HL-60 (cell line): ENCODE data around the gene THOC6.
"Not testable (repeated sequence)": the region's sequence is repeated elsewhere in the genome, so short reads cannot be mapped to it uniquely, and the experiment has no call there.

Source experiments
- DNase-seq, 2 experiments: peaks; one replicate each; pipeline ENCODE4 v3.0.0-alpha.2; 2010 to 2020; ENCODE audit warnings: low read depth in 1 of 2, low spot score in 1 of 2
- H3K27ac ChIP-seq: fragments of 250-450 bp; sonication (Bioruptor Pico); replicated peaks from 2 replicates; pipeline ENCODE4 v1.5.1; 2020; ENCODE audit warnings: mild to moderate bottlenecking, moderate library complexity
- H3K27me3 ChIP-seq: fragments of 250-450 bp; sonication (Bioruptor Pico); 2 replicates; pipeline ENCODE4 v1.5.1; 2021; ENCODE audit warnings: mild to moderate bottlenecking, moderate library complexity; ENCODE audit not compliant: insufficient read depth, poor library complexity, severe bottlenecking
- H3K4me3 ChIP-seq: replicated peaks from 2 replicates; pipeline ENCODE4 v1.5.1; 2011; ENCODE audit warnings: mild to moderate bottlenecking, control low read depth, low read length; ENCODE audit not compliant: insufficient read depth
- CTCF ChIP-seq: IDR thresholded peaks from one replicate; pipeline ENCODE4 v1.5.1; 2011; ENCODE audit warnings: low read length, control low read depth, inconsistent platforms; ENCODE audit not compliant: insufficient read depth
- GABPA ChIP-seq: IDR thresholded peaks from 2 replicates; pipeline ENCODE4 v1.6.1; 2012; ENCODE audit warnings: low read depth
- POLR2AphosphoS5 ChIP-seq: IDR thresholded peaks from 2 replicates; pipeline ENCODE4 v1.6.1; 2012; ENCODE audit warnings: low read depth
- SPI1 ChIP-seq: IDR thresholded peaks from 2 replicates; pipeline ENCODE4 v1.6.1; 2012; ENCODE audit warnings: low read depth, mild to moderate bottlenecking, borderline replicate concordance
- TF ChIP-seq, protein P1 (sequence below): IDR thresholded peaks from 2 replicates; pipeline ENCODE4 v1.6.1; 2012; ENCODE audit warnings: low read depth; ENCODE audit not compliant: insufficient replicate concordance

Gene THOC6

GRCh38 chr16:3054965-3055733 is 31.3 kb downstream of the THOC6 start:
- peak; percentile 90 to 91 for DNase-seq
- Histone ChIP-seq H3K4me3 (no peak overlapping the region), H3K27me3 (no peaks in the 10 kb centered on the region), H3K27ac (peak overlapping the region; percentile 81)
- TF ChIP-seq SPI1 (no peak), GABPA (peak; percentile 82), POLR2AphosphoS5 (peak; percentile 88)
- TF ChIP-seq, protein P1, sequence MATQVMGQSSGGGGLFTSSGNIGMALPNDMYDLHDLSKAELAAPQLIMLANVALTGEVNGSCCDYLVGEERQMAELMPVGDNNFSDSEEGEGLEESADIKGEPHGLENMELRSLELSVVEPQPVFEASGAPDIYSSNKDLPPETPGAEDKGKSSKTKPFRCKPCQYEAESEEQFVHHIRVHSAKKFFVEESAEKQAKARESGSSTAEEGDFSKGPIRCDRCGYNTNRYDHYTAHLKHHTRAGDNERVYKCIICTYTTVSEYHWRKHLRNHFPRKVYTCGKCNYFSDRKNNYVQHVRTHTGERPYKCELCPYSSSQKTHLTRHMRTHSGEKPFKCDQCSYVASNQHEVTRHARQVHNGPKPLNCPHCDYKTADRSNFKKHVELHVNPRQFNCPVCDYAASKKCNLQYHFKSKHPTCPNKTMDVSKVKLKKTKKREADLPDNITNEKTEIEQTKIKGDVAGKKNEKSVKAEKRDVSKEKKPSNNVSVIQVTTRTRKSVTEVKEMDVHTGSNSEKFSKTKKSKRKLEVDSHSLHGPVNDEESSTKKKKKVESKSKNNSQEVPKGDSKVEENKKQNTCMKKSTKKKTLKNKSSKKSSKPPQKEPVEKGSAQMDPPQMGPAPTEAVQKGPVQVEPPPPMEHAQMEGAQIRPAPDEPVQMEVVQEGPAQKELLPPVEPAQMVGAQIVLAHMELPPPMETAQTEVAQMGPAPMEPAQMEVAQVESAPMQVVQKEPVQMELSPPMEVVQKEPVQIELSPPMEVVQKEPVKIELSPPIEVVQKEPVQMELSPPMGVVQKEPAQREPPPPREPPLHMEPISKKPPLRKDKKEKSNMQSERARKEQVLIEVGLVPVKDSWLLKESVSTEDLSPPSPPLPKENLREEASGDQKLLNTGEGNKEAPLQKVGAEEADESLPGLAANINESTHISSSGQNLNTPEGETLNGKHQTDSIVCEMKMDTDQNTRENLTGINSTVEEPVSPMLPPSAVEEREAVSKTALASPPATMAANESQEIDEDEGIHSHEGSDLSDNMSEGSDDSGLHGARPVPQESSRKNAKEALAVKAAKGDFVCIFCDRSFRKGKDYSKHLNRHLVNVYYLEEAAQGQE = no peak

- DNase-seq = peak in 1 of 2 experiments; percentile 30
- H3K27ac ChIP-seq = peak overlapping the region; percentile 81
- H3K4me3 ChIP-seq, H3K27me3 ChIP-seq: not testable (repeated sequence)
Observed at GRCh38 chr16:3055734-3056115, 31.9 kb downstream of the THOC6 start.

DNA sequence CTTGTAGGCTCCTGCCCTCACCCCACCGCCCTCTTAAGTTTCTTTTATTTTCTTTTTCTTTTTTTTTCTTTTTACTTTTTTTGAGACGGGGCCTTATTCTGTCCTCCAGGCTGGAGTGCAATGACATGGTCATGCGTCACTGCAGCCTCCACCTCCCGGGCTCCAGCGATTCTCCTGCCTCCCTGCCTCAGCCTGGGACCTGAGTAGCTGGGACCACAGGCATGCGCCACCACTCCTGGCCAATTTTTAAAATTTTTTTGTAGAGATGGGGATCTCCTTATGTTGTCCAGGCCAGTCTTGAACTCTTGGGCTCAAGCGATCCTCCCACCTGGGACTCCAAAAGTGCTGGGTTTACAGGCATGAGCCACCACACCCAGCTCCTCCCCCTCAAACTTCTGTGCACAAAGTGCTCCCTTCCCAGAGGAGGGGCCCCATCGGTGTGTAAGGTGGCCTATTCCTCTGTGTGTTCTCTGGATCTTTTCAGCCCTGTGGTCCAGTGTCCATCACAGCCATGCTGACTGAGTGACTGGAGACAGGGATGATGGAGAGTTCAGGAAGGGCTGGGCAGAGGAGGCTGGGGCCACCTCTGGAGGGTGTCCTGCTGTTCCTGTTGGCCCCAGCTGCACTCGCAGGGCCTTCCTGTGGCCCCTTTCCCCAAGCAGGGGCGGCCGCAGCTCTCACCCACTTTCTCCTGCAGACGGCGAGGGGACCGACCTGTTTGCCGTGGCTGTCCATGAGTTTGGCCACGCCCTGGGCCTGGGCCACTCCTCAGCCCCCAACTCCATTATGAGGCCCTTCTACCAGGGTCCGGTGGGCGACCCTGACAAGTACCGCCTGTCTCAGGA is 32.7 kb downstream of the THOC6 start:
- Histone ChIP-seq H3K4me3 (no peak overlapping the region), H3K27me3 (no peaks in the 10 kb centered on the region), H3K27ac (peak overlapping the region; percentile 81)
- no peak for DNase-seq
- TF ChIP-seq CTCF (no peak), SPI1 (no peak), POLR2AphosphoS5 (no peak), GABPA (no peak)
- TF ChIP-seq, protein P1 = no peak

- H3K27me3 ChIP-seq = no peaks in the 10 kb centered on the region
- no peak for DNase-seq
- no peak overlapping the region for H3K27ac ChIP-seq
- H3K4me3 ChIP-seq = peak overlapping the region; percentile 79; the same call in 1 of the 2 replicates
- TF ChIP-seq POLR2AphosphoS5 (no peak), CTCF (no peak), GABPA (no peak), SPI1 (no peak)
- TF ChIP-seq, protein P1 = no peak
Observed at GRCh38 chr16:3057181-3058138, 33.6 kb downstream of the THOC6 start.
